Superior temporal gyrus (tissue), 1 donor: ENCODE measurements around the gene BANF1.
A peak's percentile ranks its signal among the peaks of the same experiment; 100 is the strongest.

Experiments
- DNase-seq: peaks from one replicate; pipeline ENCODE4 v3.0.0-alpha.2; 2016; ENCODE audit errors: extremely low spot score

The BANF1 gene, protein sequence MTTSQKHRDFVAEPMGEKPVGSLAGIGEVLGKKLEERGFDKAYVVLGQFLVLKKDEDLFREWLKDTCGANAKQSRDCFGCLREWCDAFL

DNA sequence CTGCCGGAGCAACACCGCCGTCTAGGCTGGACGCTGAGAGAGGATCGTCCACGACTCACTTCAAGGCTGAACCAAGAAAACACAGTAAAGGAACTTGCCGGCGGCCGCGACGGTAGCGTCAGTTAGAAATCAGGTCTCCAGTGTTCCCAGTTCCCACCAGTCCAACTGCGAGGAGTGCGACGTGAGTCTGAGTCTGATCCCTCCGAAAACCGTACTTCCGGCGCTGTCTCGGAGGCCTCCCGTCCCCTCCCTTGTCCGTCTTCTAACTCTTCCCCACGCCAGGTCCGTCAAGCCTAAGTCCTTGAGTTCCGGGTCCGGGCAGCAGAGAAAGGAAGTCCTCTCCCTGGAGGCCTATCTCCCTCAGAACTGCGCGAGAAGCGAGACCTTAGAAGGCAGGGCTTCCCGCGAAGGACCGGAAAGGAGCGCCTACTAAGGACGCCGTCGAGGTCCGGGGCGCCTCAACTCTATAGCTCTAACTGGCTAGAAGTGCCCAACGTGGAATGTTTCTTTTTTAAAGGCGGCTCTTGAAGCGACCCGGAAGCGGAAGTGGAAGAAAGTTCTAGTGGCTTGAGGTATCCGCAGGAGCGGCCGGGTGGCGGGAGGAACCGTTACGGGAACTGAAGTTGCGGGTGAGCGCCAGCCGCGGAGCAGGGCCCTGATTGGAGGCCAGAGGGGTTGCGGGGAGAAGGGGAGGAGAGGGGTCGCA, at the start of gene BANF1, which contains the start of gene EIF1AD:
TSS of gene BANF1 (plus strand) at position 562 of the 706 bp plus-strand sequence. CDS start 748 bp downstream, outside the sequence.
TSS of gene EIF1AD (minus strand) at position 216 of the 706 bp plus-strand sequence. CDS start 1,768 bp downstream, outside the sequence.
- DNase-seq = peak; percentile 98

DNA sequence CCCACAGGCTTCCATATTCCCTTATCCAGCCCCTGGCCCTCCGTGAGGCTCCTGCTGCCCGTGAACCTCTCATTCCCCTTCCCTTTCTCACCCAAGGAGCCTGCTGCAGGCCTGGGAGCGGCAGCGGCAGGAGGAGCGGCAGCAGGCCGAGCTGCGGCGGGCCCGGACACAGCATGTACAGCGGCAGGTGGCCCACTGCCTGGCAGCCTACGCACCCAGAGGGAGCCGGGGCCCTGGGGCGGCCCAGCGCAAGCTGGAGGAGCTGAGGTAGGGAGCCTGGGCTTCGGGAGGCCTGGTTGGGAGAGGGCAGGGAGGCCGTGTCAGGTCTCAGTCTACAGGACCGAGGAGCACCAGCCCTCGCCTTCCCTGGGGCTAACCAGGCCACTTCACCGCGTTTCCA, 48.8 kb upstream of the BANF1 start:
- DNase-seq = no peak

DNA sequence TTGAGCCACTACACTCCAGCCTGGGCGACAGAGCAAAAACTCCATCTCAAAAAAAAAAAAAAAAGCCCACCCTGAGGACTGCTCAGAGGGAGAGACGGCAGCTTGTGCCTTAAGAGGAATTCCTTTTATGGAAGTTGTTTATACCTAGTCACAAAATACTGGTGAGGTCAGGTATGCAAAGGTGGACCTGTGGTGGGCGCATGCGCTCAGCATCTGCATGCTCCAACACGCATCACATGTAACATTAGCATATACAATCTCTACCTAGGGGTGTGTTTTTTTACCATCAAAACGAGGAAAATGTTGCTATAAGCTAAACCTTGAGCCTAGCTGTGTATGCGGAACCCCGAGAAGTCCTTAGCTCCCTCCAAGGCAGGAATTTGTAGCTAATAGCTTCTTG, 47.5 kb upstream of the BANF1 start:
- DNase-seq = no peak

GRCh38 chr11:65958291-65958690, 44.0 kb upstream of the BANF1 start:
- no peak for DNase-seq

- DNase-seq = no peak
These were observed 43.4 kb upstream of the BANF1 start for GRCh38 chr11:65958774-65959420.

- DNase-seq = no peak
These were observed 41.5 kb upstream of the BANF1 start for GRCh38 chr11:65960824-65961266.

DNA sequence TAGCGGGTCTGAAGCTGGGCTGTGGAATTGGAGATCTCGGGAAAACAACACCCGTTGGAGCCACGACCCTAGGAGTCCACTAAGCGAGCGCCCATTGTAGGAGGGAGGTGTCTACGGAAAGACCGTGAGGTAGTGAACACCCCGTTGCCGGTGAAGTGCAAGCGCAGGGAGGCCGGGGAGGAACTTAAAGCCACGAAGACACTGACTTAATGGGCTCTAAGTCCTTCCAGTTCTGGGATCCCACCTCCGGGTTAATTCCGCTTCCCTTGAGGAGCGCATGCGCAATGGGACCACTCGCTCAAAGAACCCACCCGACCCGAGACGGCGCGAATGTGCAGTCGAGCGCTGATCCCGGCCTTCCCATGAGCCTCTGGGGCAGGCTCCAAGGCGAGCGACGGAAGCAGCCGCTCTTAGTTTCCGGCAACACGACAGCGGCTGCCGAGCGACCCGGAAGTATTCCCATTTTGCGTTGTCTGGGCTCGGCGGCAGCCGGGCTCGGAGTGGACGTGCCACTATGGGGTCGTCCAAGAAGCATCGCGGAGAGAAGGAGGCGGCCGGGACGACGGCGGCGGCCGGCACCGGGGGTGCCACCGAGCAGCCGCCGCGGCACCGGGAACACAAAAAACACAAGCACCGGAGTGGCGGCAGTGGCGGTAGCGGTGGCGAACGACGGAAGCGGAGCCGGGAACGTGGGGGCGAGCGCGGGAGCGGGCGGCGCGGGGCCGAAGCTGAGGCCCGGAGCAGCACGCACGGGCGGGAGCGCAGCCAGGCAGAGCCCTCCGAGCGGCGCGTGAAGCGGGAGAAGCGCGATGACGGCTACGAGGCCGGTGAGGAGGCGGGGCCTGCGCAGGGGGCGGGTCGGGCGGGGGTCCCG, 40.8 kb upstream of the BANF1 start, which contains the start of gene SART1:
TSS of gene SART1 (plus strand) at position 468 of the 874 bp plus-strand sequence. CDS start at position 515, 47 bp downstream.
- peak; percentile 99 for DNase-seq

DNA sequence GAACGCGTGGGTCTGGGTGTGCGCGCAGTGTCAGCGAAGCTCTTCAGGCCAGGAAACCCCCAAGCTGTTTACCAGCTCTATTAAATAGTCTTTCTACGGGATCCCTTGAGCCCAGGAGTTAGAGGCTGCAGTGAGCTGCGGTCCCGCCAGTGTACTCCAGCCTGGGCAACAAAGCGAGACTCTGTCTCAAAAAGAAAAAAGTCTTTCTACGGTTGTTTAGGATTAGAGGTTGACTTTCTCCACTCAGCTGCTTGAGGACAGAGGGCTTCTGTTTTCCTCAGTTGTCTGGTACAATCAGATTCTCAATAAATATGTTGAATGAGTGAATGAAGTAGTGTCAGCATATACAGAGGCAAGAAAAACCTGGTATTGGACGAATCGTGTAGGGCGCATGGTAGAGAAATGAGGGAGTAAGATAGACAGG, 40.1 kb upstream of the BANF1 start:
- no peak for DNase-seq

DNA sequence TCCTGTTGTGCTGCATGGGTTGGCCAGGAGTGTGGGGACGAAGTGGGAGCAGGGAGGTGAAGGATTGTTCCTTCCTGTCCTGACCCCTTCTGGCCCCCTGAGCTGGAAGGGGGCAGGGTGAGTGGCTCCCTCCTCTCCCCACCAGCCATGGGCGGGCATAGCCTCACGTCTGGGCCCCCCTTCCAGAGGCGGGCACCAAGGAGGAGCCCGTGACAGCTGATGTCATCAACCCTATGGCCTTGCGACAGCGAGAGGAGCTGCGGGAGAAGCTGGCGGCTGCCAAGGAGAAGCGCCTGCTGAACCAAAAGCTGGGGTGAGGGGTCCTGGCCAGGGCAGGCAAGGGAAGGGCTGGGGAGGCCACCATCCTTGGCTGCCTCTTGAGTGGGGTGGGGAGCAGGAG, 37.4 kb upstream of the BANF1 start:
- DNase-seq = no peak

DNA sequence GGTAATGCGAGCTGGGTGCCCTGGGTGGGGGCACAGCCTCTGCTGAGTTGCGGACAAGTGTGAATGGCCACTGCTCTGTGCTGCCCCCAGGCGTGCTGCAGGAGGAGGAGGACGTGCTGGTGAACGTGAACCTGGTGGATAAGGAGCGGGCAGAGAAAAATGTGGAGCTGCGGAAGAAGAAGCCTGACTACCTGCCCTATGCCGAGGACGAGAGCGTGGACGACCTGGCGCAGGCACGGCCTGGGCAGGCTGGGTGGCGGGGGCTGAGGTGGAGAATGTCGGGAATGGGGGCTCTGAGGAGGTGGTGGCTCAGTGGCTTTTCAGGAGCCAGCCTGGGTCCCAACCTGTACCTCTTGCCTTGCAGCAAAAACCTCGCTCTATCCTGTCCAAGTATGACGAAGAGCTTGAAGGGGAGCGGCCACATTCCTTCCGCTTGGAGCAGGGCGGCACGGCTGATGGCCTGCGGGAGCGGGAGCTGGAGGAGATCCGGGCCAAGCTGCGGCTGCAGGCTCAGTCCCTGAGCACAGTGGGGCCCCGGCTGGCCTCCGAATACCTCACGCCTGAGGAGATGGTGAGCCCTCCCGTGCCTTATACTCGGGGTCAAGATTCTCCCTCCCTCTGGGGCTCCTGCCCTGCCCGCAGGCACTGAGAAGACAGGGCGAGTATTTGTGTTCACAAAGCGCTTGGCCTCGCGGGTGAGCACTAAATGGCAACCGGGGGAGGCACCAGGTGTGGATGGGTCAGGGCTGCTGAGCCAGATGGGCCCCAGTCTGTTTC, 36.1 kb upstream of the BANF1 start:
- no peak for DNase-seq

DNA sequence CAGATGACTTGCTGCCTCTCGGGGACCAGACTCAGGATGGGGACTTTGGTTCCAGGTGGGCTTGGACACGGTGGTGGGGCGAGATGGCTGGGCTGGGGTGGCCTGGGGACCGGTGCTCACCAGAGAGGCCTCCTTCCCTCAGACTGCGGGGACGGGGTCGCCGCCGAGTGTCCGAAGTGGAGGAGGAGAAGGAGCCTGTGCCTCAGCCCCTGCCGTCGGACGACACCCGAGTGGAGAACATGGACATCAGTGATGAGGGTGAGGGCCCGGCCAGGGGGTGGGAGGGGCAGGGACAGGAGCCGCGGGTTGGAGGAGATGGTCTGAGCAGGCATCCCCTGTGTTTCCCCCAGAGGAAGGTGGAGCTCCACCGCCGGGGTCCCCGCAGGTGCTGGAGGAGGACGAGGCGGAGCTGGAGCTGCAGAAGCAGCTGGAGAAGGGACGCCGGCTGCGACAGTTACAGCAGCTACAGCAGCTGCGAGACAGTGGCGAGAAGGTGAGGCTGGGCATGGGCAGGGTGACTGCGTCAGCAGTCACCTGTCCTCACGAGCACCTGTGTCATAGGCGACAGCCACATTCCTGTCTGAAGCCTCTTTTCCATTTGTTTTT, 34.9 kb upstream of the BANF1 start:
- DNase-seq = no peak

GRCh38 chr11:65968600-65969482, 33.5 kb upstream of the BANF1 start:
- no peak for DNase-seq

GRCh38 chr11:65972116-65972515, 30.2 kb upstream of the BANF1 start:
- no peak for DNase-seq

GRCh38 chr11:65973439-65974110, 28.7 kb upstream of the BANF1 start:
- DNase-seq = no peak

GRCh38 chr11:65975771-65976170, 26.5 kb upstream of the BANF1 start:
- DNase-seq = no peak

- DNase-seq = no peak
These were observed 25.8 kb upstream of the BANF1 start for GRCh38 chr11:65976216-65977176.

GRCh38 chr11:65977621-65978390, 24.5 kb upstream of the BANF1 start:
- DNase-seq = no peak
